SK-N-SH treated with all-trans-retinoic acid at 6 μM for 48 hours (cell line): ENCODE measurements around the gene ANKRD13D.
"Not testable (repeated sequence)": the region's sequence is repeated elsewhere in the genome, so short reads cannot be mapped to it uniquely, and the experiment has no call there.

ENCODE experiments used
- ARNTL ChIP-seq: fragments of 450-650 bp; formaldehyde crosslinking; IDR thresholded peaks from 2 replicates; pipeline ENCODE4 v1.5.0; 2020; ENCODE audit warnings: low read depth, mild to moderate bottlenecking, moderate library complexity, borderline replicate concordance
- ISL1 ChIP-seq: fragments of 250-450 bp; sonication (Bioruptor Pico); IDR thresholded peaks from 2 replicates; pipeline ENCODE4 v2.1.2; 2022; ENCODE audit warnings: mild to moderate bottlenecking, moderate library complexity
- PATZ1 ChIP-seq: fragments of 250-450 bp; sonication (Bioruptor Pico); IDR thresholded peaks from 2 replicates; pipeline ENCODE4 v1.8.0; 2020; ENCODE audit warnings: mild to moderate bottlenecking, moderate library complexity, borderline replicate concordance
- ZC3H10 ChIP-seq: fragments of 250-450 bp; sonication (Bioruptor Pico); IDR thresholded peaks from 2 replicates; pipeline ENCODE4 v1.5.1; 2021; ENCODE audit warnings: mild to moderate bottlenecking, moderate library complexity
- ZNF8 ChIP-seq: fragments of 450-650 bp; formaldehyde crosslinking; IDR thresholded peaks from 2 replicates; pipeline ENCODE4 v1.5.0; 2020; ENCODE audit warnings: mild to moderate bottlenecking, moderate library complexity

- not testable (repeated sequence) for TF ChIP-seq PATZ1, ARNTL, ZNF8, ISL1, ZC3H10 (CRISPR knock-in tag)
Measured at GRCh38 chr11:67318876-67319275, 29.8 kb downstream of the ANKRD13D start.
